HUES6 (cell line): ENCODE data around the gene L3MBTL1.

ENCODE experiments used
- H3K27ac ChIP-seq: 2 replicates; pipeline ENCODE4 v1.7.0; 2013; ENCODE audit warnings: low read depth, mild to moderate bottlenecking, low read length, inconsistent platforms
- H3K27me3 ChIP-seq: 2 replicates; pipeline ENCODE4 v1.6.1; 2013; ENCODE audit warnings: low read length; ENCODE audit not compliant: control insufficient read depth, insufficient read depth
- H3K36me3 ChIP-seq: 2 replicates; pipeline ENCODE4 v1.6.1; 2013; ENCODE audit warnings: low read length; ENCODE audit not compliant: control insufficient read depth, insufficient read depth
- H3K4me1 ChIP-seq: 2 replicates; pipeline ENCODE4 v1.6.1; 2013; ENCODE audit warnings: low read length; ENCODE audit not compliant: control insufficient read depth, insufficient read depth
- H3K4me3 ChIP-seq: 2 replicates; pipeline ENCODE4 v1.5.1; 2013; ENCODE audit warnings: low read depth, low read length
- H3K9ac ChIP-seq: one replicate; pipeline ENCODE4 v1.6.1; 2013; ENCODE audit warnings: mild to moderate bottlenecking, low read length
- H3K9me3 ChIP-seq: 2 replicates; pipeline ENCODE4 v1.6.1; 2013; ENCODE audit warnings: low read depth, low read length; ENCODE audit not compliant: control insufficient read depth, insufficient read depth

The L3MBTL1 gene

GRCh38 chr20:43564455-43564854 lies 57.0 kb downstream of the L3MBTL1 start:
- Histone ChIP-seq H3K36me3 (no peaks in the 10 kb centered on the region), H3K4me1 (no peaks in the 10 kb centered on the region), H3K9me3 (no peaks in the 10 kb centered on the region), H3K27ac (no peak overlapping the region), H3K9ac (no peak overlapping the region), H3K4me3 (no peak overlapping the region), H3K27me3 (no peaks in the 10 kb centered on the region)

GRCh38 chr20:43564993-43565757 lies 57.7 kb downstream of the L3MBTL1 start:
- H3K9ac ChIP-seq: no peak overlapping the region
- no peaks in the 10 kb centered on the region for H3K27me3 ChIP-seq
- H3K27ac ChIP-seq: no peak overlapping the region
- no peaks in the 10 kb centered on the region for H3K9me3 ChIP-seq
- H3K4me3 ChIP-seq: no peak overlapping the region
- H3K4me1 ChIP-seq: no peaks in the 10 kb centered on the region
- H3K36me3 ChIP-seq: no peaks in the 10 kb centered on the region

DNA sequence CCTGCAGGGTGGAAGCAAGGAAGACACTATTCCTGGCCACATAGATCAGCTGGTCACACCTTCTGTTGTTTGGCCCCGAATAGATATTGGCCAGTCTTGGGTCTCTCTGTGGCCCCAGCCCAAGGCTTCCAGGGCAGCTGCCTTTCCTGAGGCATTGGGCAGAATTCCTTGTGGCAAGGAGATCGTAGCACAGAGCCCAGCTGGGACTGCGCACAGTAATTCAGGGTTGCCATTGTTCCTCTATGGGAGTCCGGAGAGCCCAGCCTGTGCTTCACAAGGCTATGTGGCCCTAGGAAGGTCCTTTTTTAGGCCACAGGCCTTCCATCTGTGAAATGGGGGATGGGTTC lies 58.2 kb downstream of the L3MBTL1 start:
- H3K9me3 ChIP-seq: no peaks in the 10 kb centered on the region
- H3K36me3 ChIP-seq: no peaks in the 10 kb centered on the region

GRCh38 chr20:43567477-43567876 lies 60.0 kb downstream of the L3MBTL1 start:
- Histone ChIP-seq H3K36me3 (no peaks in the 10 kb centered on the region), H3K4me1 (no peaks in the 10 kb centered on the region), H3K4me3 (no peak overlapping the region), H3K27me3 (no peaks in the 10 kb centered on the region), H3K9me3 (no peaks in the 10 kb centered on the region), H3K27ac (no peak overlapping the region), H3K9ac (no peak overlapping the region)

More for the DNA sequence above, 58.2 kb downstream of the L3MBTL1 start:
- Histone ChIP-seq H3K27me3 (no peaks in the 10 kb centered on the region), H3K4me3 (no peak overlapping the region), H3K27ac (no peak overlapping the region), H3K4me1 (no peaks in the 10 kb centered on the region), H3K9ac (no peak overlapping the region)

- no peaks in the 10 kb centered on the region for H3K27me3 ChIP-seq
- no peak overlapping the region for H3K27ac ChIP-seq
- H3K9me3 ChIP-seq: no peaks in the 10 kb centered on the region
- no peak overlapping the region for H3K9ac ChIP-seq
- H3K4me3 ChIP-seq: no peak overlapping the region
- H3K36me3 ChIP-seq: no peaks in the 10 kb centered on the region
- H3K4me1 ChIP-seq: no peaks in the 10 kb centered on the region
Observed at GRCh38 chr20:43568706-43569105, 61.2 kb downstream of the L3MBTL1 start.

DNA sequence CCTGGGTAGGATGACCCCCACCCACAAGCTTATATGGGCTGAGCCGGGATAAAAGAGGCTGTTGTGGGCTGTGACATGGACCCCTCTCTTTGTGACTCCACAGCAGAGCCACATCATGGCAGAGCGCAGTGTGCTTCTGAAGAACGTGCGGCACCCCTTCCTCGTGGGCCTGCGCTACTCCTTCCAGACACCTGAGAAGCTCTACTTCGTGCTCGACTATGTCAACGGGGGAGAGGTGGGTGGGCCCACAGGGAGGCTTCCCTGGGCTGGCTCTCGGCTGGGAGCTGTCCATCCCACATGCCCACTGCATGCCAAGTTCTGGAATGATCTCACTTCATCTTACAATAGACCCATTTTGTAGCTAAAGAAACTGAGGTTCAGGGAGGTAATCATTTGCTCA lies 61.8 kb downstream of the L3MBTL1 start:
- Histone ChIP-seq H3K9me3 (no peaks in the 10 kb centered on the region), H3K36me3 (no peaks in the 10 kb centered on the region), H3K4me1 (no peaks in the 10 kb centered on the region), H3K9ac (no peak overlapping the region), H3K4me3 (no peak overlapping the region), H3K27me3 (no peaks in the 10 kb centered on the region), H3K27ac (no peak overlapping the region)

DNA sequence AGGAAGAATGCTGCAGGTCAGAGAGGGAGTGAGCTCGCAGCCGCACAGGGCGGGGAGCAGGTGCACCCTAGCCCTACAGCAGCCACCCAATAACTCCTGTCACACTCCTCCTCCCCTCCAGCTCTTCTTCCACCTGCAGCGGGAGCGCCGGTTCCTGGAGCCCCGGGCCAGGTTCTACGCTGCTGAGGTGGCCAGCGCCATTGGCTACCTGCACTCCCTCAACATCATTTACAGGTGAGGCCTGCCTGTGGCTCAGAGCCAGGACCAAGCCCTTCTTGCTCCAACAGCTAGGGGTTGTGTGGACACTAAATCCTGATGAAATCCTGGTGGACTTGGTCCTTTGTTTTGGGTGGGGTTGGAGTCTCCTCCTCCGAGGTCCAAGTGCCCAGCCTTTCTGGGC lies 63.0 kb downstream of the L3MBTL1 start:
- Histone ChIP-seq H3K36me3 (no peaks in the 10 kb centered on the region), H3K27me3 (no peaks in the 10 kb centered on the region), H3K27ac (no peak overlapping the region), H3K4me1 (no peaks in the 10 kb centered on the region), H3K9me3 (no peaks in the 10 kb centered on the region), H3K4me3 (no peak overlapping the region), H3K9ac (no peak overlapping the region)

DNA sequence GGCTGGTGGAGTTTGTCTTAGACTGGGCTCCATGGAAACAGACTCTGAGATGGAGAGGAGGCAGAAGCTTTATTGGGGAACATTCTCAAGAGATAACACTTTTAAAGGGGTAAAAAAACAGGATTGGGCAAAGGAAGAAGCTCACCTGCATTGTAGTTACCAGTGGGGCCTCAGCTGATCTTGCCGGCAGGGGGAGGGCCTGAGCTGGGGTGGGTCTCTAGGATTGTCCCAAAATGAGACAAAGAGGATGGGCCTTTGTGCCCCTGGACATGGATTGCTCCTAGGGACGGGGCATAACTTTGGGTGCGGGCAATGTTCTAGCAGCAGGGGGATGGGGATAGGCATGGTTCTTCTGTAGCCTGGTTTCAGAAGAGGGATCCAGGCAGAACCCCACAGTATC lies 63.8 kb downstream of the L3MBTL1 start:
- no peak overlapping the region for H3K27ac ChIP-seq
- no peaks in the 10 kb centered on the region for H3K27me3 ChIP-seq
- no peak overlapping the region for H3K4me3 ChIP-seq
- H3K36me3 ChIP-seq: no peaks in the 10 kb centered on the region
- no peaks in the 10 kb centered on the region for H3K9me3 ChIP-seq
- H3K4me1 ChIP-seq: no peaks in the 10 kb centered on the region
- H3K9ac ChIP-seq: no peak overlapping the region

DNA sequence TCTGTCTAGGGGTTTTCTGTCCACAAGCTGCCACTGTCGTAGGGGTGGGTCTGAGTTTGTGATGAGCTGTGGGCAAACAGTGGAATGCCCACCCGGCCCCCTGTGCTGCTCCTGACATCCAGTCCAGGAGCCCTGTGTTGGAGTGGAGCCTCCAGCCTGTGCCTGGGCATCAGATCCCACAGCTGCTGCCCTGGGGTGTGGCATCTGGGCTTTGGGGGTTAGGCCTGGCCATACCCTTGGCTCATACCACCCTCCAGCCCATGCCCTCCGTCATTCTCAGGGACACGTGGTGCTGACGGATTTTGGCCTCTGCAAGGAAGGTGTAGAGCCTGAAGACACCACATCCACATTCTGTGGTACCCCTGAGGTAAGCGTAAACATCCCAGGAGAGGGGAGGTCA lies 64.3 kb downstream of the L3MBTL1 start:
- no peaks in the 10 kb centered on the region for H3K4me1 ChIP-seq
- no peaks in the 10 kb centered on the region for H3K9me3 ChIP-seq
- H3K4me3 ChIP-seq: no peak overlapping the region
- no peaks in the 10 kb centered on the region for H3K36me3 ChIP-seq
- no peak overlapping the region for H3K27ac ChIP-seq
- no peaks in the 10 kb centered on the region for H3K27me3 ChIP-seq
- no peak overlapping the region for H3K9ac ChIP-seq

- no peak overlapping the region for H3K9ac ChIP-seq
- no peaks in the 10 kb centered on the region for H3K36me3 ChIP-seq
- no peaks in the 10 kb centered on the region for H3K27me3 ChIP-seq
- no peaks in the 10 kb centered on the region for H3K4me1 ChIP-seq
- no peak overlapping the region for H3K27ac ChIP-seq
- no peaks in the 10 kb centered on the region for H3K9me3 ChIP-seq
- H3K4me3 ChIP-seq: no peak overlapping the region
Observed at GRCh38 chr20:43572891-43573290, 65.4 kb downstream of the L3MBTL1 start.

- Histone ChIP-seq H3K36me3 (no peaks in the 10 kb centered on the region), H3K9me3 (no peaks in the 10 kb centered on the region), H3K27me3 (no peaks in the 10 kb centered on the region), H3K4me3 (no peak overlapping the region), H3K4me1 (no peaks in the 10 kb centered on the region), H3K27ac (no peak overlapping the region), H3K9ac (no peak overlapping the region)
Observed at GRCh38 chr20:43576108-43576507, 68.6 kb downstream of the L3MBTL1 start.
